K562 (cell line): Measurements from ENCODE around the gene HYAL3. TPM values are rescaled to one million over a fixed set of nuclear protein-coding genes. Genes with fewer than 3 reads are reported as not detected.

Source experiments
- ATAC-seq: fragments of 200-7000 bp; cut with Tn5 transposase; 3 replicates; pipeline ENCODE4 v1.9.1; 2020; ENCODE audit warnings: moderate library complexity
- BruUV-seq: library from RNA; stranded (reverse); fragments of 400-500 nt; replicated peaks from 2 replicates; lab custom pipeline; 2021; lab: Mats Ljungman, UMichigan
- CTCF ChIA-PET: fragments of 300-600 bp; formaldehyde crosslinking; extraction: SDS; loops from one replicate; lab custom pipeline; 2021; ENCODE audit warnings: low intra/inter-chr PET ratio; lab: Yijun Ruan, JAX
- POLR2A ChIA-PET: fragments of 300-600, 350-650 bp; sonication (Branson Sonifier 250); formaldehyde crosslinking; extraction: SDS; loops from one replicate; lab custom pipeline; 2021; ENCODE audit warnings: antibody characterized with exemption, inconsistent platforms; lab: Yijun Ruan, JAX
- DNase-seq, 4 experiments: peaks; one replicate each; pipeline versions ENCODE4 v3.0.0 to v3.0.0-alpha.2; 2011 to 2018; ENCODE audit warnings: low spot score in 3 of 4, mixed read lengths in 3 of 4; ENCODE audit errors: extremely low read depth in 1 of 4
- FAIRE-seq: peaks from 2 replicates; lab custom pipeline; 2011; peaks lifted over from hg19 to GRCh38; lab: Jason Lieb, UNC
- H2AFZ ChIP-seq: 2 replicates; pipeline ENCODE4 v1.6.0; 2011; ENCODE audit warnings: low read depth, low read length, control low read depth, inconsistent platforms
- H3K27ac ChIP-seq: fragments of 200-600 bp; 3 replicates; pipeline ENCODE4 v1.8.0; 2011; ENCODE audit warnings: low read depth, mild to moderate bottlenecking, control low read depth, inconsistent platforms, low read length, moderate library complexity, mixed read lengths; ENCODE audit errors: extremely low read depth
- H3K27me3 ChIP-seq, 2 experiments: fragments of 300-600 bp in 1 of 2; 2 replicates in 1 of 2; 3 replicates in 1 of 2; pipeline versions ENCODE4 v1.6.0 to v1.8.0; 2011; ENCODE audit warnings: inconsistent platforms in 2 of 2, low read length in 2 of 2, mild to moderate bottlenecking in 1 of 2, mixed read lengths in 1 of 2, moderate library complexity in 1 of 2; ENCODE audit not compliant: control insufficient read depth in 2 of 2, insufficient read depth in 2 of 2
- H3K36me3 ChIP-seq: fragments of 300-600 bp; 3 replicates; pipeline ENCODE4 v1.8.0; 2011; ENCODE audit warnings: mild to moderate bottlenecking, low read length, inconsistent platforms; ENCODE audit not compliant: control insufficient read depth, insufficient read depth
- H3K4me1 ChIP-seq, 2 experiments: fragments of 200-600 bp in 1 of 2; replicated peaks in 1 of 2; 2 replicates in 1 of 2; 3 replicates in 1 of 2; pipeline versions ENCODE4 v1.5.1 to v1.8.0; 2011; ENCODE audit warnings: inconsistent platforms in 2 of 2, low read length in 2 of 2, mild to moderate bottlenecking in 1 of 2, mixed read lengths in 1 of 2, moderate library complexity in 1 of 2; ENCODE audit not compliant: control insufficient read depth in 2 of 2, insufficient read depth in 2 of 2
- H3K4me2 ChIP-seq: 2 replicates; pipeline ENCODE4 v1.6.1; 2011; ENCODE audit warnings: low read length, control low read depth, inconsistent platforms, mixed read lengths; ENCODE audit not compliant: insufficient read depth
- H3K4me3 ChIP-seq: fragments of 200-600 bp; sonication (generic), shearing (Covaris generic); 2 replicates; pipeline ENCODE4 v1.5.1; 2016; ENCODE audit warnings: control low read depth, inconsistent platforms
- H3K79me2 ChIP-seq: fragments of 200-600 bp; 3 replicates; pipeline ENCODE4 v1.8.0; 2011; ENCODE audit warnings: low read length, inconsistent platforms; ENCODE audit not compliant: control insufficient read depth, insufficient read depth
- H3K9ac ChIP-seq, 2 experiments: 2 replicates each; pipeline versions ENCODE4 v1.6.0 to v1.6.1; 2011; ENCODE audit warnings: low read depth in 2 of 2, low read length in 2 of 2, control low read depth in 1 of 2, inconsistent platforms in 1 of 2, mild to moderate bottlenecking in 1 of 2, mixed read lengths in 1 of 2; ENCODE audit not compliant: insufficient read depth in 1 of 2
- H3K9me1 ChIP-seq: one replicate; pipeline ENCODE4 v1.6.0; 2011; ENCODE audit warnings: inconsistent platforms, mild to moderate bottlenecking, low read length, moderate library complexity; ENCODE audit not compliant: control insufficient read depth, insufficient read depth
- H3K9me3 ChIP-seq: replicated peaks from 2 replicates; pipeline ENCODE4 v1.5.1; 2011; ENCODE audit warnings: low read depth, low read length, inconsistent platforms; ENCODE audit not compliant: control insufficient read depth, insufficient read depth
- H4K20me1 ChIP-seq: replicated peaks from 2 replicates; pipeline ENCODE4 v1.6.1; 2011; ENCODE audit warnings: low read length, inconsistent platforms, mixed read lengths; ENCODE audit not compliant: control insufficient read depth, insufficient read depth
- BACH1 ChIP-seq: fragments of 200-800 bp; sonication (Bioruptor generic); IDR thresholded peaks from 2 replicates; pipeline ENCODE4 v1.6.1; 2016; ENCODE audit warnings: missing genetic modification characterization, missing compliant biosample characterization
- CREM ChIP-seq: IDR thresholded peaks from 2 replicates; pipeline ENCODE4 v1.6.1; 2014; ENCODE audit warnings: antibody characterized with exemption, low read depth
- IFI16 ChIP-seq: fragments of 250-450 bp; sonication (Bioruptor Pico); IDR thresholded peaks from 2 replicates; pipeline ENCODE4 v2.1.2; 2022; ENCODE audit warnings: mild to moderate bottlenecking, inconsistent platforms
- NELFE ChIP-seq: IDR thresholded peaks from 2 replicates; pipeline ENCODE4 v1.6.1; 2011; ENCODE audit warnings: mild to moderate bottlenecking; ENCODE audit not compliant: insufficient read depth, insufficient read length
- POLR2G ChIP-seq: fragments of 200-400 bp; formaldehyde crosslinking; IDR thresholded peaks from 2 replicates; pipeline ENCODE4 v1.6.1; 2017; ENCODE audit warnings: low read depth, mild to moderate bottlenecking, antibody characterized with exemption, low read length, moderate library complexity
- RBM34 ChIP-seq: fragments of 200-400 bp; formaldehyde crosslinking; IDR thresholded peaks from 2 replicates; pipeline ENCODE4 v1.6.1; 2018; ENCODE audit warnings: low read length, borderline replicate concordance; ENCODE audit not compliant: insufficient read depth
- THRAP3 ChIP-seq: fragments of 450-650 bp; IDR thresholded peaks from 2 replicates; pipeline ENCODE4 v1.6.1; 2016; ENCODE audit warnings: mild to moderate bottlenecking, inconsistent platforms, borderline replicate concordance
- ZFPM2 ChIP-seq: fragments of 250-450 bp; sonication (Bioruptor Pico); IDR thresholded peaks from 2 replicates; pipeline ENCODE4 v1.5.1; 2022; ENCODE audit warnings: mild to moderate bottlenecking
- WGBS: fragments of 100-300 bp; shearing (Covaris generic); methylation state at CpG from one replicate; pipeline ENCODE4 v1.1.6; 2016; ENCODE audit warnings: low coverage, mixed read lengths; ENCODE audit not compliant: insufficient coverage; ENCODE audit errors: missing lambda C conversion rate; 5-methylcytosine and 5-hydroxymethylcytosine counted together
- in situ Hi-C: fragments of 300-500 bp; cut with MboI; formaldehyde crosslinking; loops from 4 replicates; pipeline ENCODE4 v1.15.0; 2018; ENCODE audit warnings: inconsistent platforms, mixed read lengths
- intact Hi-C: fragments of 100-400 bp; cut with micrococcal nuclease; formaldehyde crosslinking; loops from 2 replicates; pipeline ENCODE4 v1.14.2; 2022
- polyA plus RNA-seq, 8 experiments: library from polyadenylated mRNA; depleted of rRNA in 4 of 8; stranded (reverse) in 5 of 8; unstranded in 3 of 8; fragments of >200 nt; fragmentation: Nextera tagmentation in 2 of 8; fragmentation: Illumina TruSeq in 1 of 8; extraction: Ambion mirVana in 2 of 8; extraction: Trizol in 1 of 8; gene quantifications; 2 replicates each; pipeline versions ENCODE4 v1.2.1 to v1.2.3, GENCODE V29; 2011 to 2014; ENCODE audit warnings: inconsistent platforms in 1 of 8, missing spikeins in 1 of 8
- total RNA-seq, 7 experiments: library from RNA; depleted of rRNA in 6 of 7; stranded (reverse); fragments of >200 nt in 6 of 7; fragmentation: Illumina TruSeq in 2 of 7; extraction: Trizol in 2 of 7; gene quantifications; 2 replicates each; pipeline versions ENCODE4 v1.2.1 to v1.2.3, GENCODE V29; 2011 to 2021; ENCODE audit warnings: low replicate concordance in 1 of 7
- TF ChIP-seq, protein P1 (sequence below): fragments of 450-650 bp; IDR thresholded peaks from 2 replicates; pipeline ENCODE4 v1.6.1; 2016; ENCODE audit warnings: missing biosample characterization, missing genetic modification characterization

Gene HYAL3
- total and polyA plus RNA-seq, 9 of the 15 experiments (the other 6 are each of a cell fraction or from before 2014, with no cell fraction given), result 0.38 to 9.1 (median 6.8) TPM

DNA sequence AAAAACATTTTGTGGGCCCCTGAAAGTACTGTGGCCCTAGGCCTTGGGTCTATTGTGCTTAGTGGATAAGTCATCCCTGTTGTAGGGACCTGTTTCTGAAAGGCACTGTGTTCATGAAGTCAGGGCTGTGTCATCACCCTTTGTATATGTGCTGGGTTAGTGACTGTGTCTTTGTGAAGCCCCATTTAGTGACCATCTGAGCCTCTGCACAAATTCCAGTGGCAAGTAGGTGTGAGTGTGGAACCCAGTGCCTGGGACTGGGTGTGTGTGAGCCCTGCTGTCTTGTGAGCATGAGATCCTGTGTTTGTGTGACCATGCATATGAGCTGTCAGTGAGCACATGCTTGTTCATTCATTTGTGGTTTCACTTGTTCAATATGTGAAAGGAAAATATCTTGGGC lies 5.4 kb upstream of the HYAL3 start:
- in situ Hi-C loops, result no loop called here
- CTCF ChIA-PET, result no interaction called here
- Histone ChIP-seq H3K36me3 (peaks cover 8% of the 10 kb centered on the region; the same call in 2 of the 3 replicates), H3K9ac (peak overlapping the region in 1 of 2 experiments; percentile 71; a peak in 2 of 4 replicates), H3K4me1 (peaks cover 20 to 37% of the 10 kb centered on the region in 2 experiments; a peak in 4 of 5 replicates), H3K4me3 (no peak overlapping the region)
- FAIRE-seq (no peak), DNase-seq (no peak)
- no TSS peak for BruUV-seq
- no peak for TF ChIP-seq BACH1 (tag)
- TF ChIP-seq RBM34, result no peak
- TF ChIP-seq, all 486 proteins: peak for 0
- no peaks in the 10 kb centered on the region for H3K9me3 ChIP-seq
- peaks cover 30% of the 10 kb centered on the region for H3K79me2 ChIP-seq
- ATAC-seq, result no peak
- H4K20me1 ChIP-seq, result no peaks in the 10 kb centered on the region
- H3K9me1 ChIP-seq, result no peaks in the 10 kb centered on the region
- POLR2A ChIA-PET, result no interaction called here
- H3K27ac ChIP-seq, result peak overlapping the region; percentile 24; the same call in 1 of the 3 replicates
- H3K4me2 ChIP-seq, result no peak overlapping the region
- H2AFZ ChIP-seq, result no peak overlapping the region
- H3K27me3 ChIP-seq, result no peaks in the 10 kb centered on the region
- intact Hi-C loops, result no loop called here

DNA sequence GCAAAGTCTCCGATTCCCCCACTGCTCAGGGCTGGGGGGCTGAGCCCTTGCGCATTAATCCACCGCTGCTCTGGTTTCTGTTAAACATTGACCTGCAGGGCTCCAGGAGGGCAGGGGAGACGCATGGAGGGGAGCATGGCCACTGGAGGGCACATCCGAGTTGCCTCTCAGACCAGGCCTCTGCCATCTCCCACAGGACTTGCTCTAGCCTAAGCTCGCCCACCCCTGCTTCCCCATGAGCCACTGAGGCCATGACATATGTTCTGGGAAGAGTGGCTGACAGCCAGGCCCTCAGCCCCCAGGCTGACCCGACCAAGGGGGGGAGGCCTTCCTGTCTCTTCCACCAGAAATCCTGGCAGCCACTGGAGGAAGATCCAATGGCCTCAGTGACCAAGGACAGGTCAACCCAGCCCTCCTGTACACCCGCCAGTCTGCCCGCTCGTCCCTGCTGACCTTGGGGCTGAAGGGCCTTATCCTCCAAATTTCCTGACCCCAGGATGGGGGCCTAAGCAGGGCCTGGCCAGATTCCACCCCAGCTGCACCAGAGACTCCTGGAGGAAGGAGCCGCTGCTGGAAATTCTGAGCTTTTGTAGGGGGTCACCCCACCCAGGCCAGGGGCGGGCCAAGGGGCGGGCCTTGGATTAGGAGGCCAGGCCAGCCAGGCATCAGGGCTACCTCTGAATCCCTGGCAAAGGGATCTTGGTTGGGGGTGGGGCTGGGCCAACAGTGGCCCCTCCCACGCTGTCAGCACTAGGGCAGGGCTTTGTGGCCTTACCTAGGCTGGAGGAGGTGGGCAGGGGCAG lies 4.0 kb upstream of the HYAL3 start, which contains the start of gene HYAL1:
HYAL1 (minus strand) TSS at position 562 of the 803 bp plus-strand sequence. CDS start 618 bp downstream, outside the sequence.
- Histone ChIP-seq H3K27me3 (no peaks in the 10 kb centered on the region), H3K9ac (peak within 1 kb of the TSS; percentile 68 to 93), H3K36me3 (peaks cover 8% of the 10 kb centered on the region; the same call in 2 of the 3 replicates), H3K9me3 (no peaks in the 10 kb centered on the region), H3K79me2 (peaks cover 38% of the 10 kb centered on the region), H3K4me2 (peak within 1 kb of the TSS; percentile 80), H3K4me3 (peak within 1 kb of the TSS; percentile 45), H4K20me1 (no peaks in the 10 kb centered on the region), H3K4me1 (peaks cover 21 to 47% of the 10 kb centered on the region in 2 experiments; a peak in 4 of 5 replicates), H3K9me1 (no peaks in the 10 kb centered on the region), H2AFZ (peak within 1 kb of the TSS; percentile 80), H3K27ac (peak within 1 kb of the TSS; percentile 83)
- ChIA-PET POLR2A (interaction anchor here (0.5 to 1.5 kb wide), 12 partner anchors 12 to 70 kb away, joined by 3 to 5 read pairs (median 4); partner anchors contain the start of gene TUSC2), CTCF (no interaction called here)
- FAIRE-seq, result peak; percentile 77
- intact Hi-C loops, result no loop called here
- DNase-seq, result peak; percentile 76 to 83 (median 82)
- in situ Hi-C loops, result no loop called here
- BruUV-seq, result TSS peak; percentile 78
- ATAC-seq, result peak; percentile 57
- WGBS, result 30% methylated on average over 11 of the region's 14 CpGs
- no peak for TF ChIP-seq IFI16 (CRISPR knock-in tag)
- TF ChIP-seq THRAP3, result no peak
- TF ChIP-seq NELFE, result no peak
- TF ChIP-seq, protein P1, sequence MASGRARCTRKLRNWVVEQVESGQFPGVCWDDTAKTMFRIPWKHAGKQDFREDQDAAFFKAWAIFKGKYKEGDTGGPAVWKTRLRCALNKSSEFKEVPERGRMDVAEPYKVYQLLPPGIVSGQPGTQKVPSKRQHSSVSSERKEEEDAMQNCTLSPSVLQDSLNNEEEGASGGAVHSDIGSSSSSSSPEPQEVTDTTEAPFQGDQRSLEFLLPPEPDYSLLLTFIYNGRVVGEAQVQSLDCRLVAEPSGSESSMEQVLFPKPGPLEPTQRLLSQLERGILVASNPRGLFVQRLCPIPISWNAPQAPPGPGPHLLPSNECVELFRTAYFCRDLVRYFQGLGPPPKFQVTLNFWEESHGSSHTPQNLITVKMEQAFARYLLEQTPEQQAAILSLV, result no peak
- TF ChIP-seq POLR2G, result peak; percentile 80
- TF ChIP-seq ZFPM2 (CRISPR knock-in tag), result no peak
- peak; percentile 23; the same call in 1 of the 2 replicates for TF ChIP-seq CREM
